ENCODE measurements around the gene KLF9.
A peak's percentile ranks its signal among the peaks of the same experiment; 100 is the strongest.
"Not testable (repeated sequence)": the region's sequence is repeated elsewhere in the genome, so short reads cannot be mapped to it uniquely, and the experiment has no call there.

KLF9 gene

GRCh38 chr9:70403166-70403565 is 11.3 kb downstream of the KLF9 start:
- no peak for FAIRE-seq

- no peak for FAIRE-seq
These were observed 12.2 kb downstream of the KLF9 start for GRCh38 chr9:70402213-70402612.

GRCh38 chr9:70401241-70401640 is 13.2 kb downstream of the KLF9 start:
- FAIRE-seq, result not testable (repeated sequence)

- FAIRE-seq, result no peak
These were observed 14.2 kb downstream of the KLF9 start for GRCh38 chr9:70400107-70400892.

- FAIRE-seq, result no peak
These were observed 15.3 kb downstream of the KLF9 start for GRCh38 chr9:70399141-70399540.

GRCh38 chr9:70398145-70398556 is 16.3 kb downstream of the KLF9 start:
- FAIRE-seq, result no peak

- peak; percentile 45 for FAIRE-seq
These were observed 18.8 kb downstream of the KLF9 start for GRCh38 chr9:70395652-70396051.

GRCh38 chr9:70392850-70393249 is 21.6 kb downstream of the KLF9 start:
- no peak for FAIRE-seq

GRCh38 chr9:70392189-70392588 is 22.3 kb downstream of the KLF9 start:
- FAIRE-seq, result peak; percentile 53

GRCh38 chr9:70390933-70391341 is 23.5 kb downstream of the KLF9 start:
- no peak for FAIRE-seq

GRCh38 chr9:70389621-70390266 is 24.7 kb downstream of the KLF9 start:
- FAIRE-seq, result no peak

- FAIRE-seq, result no peak
These were observed 25.3 kb downstream of the KLF9 start for GRCh38 chr9:70389188-70389587.

GRCh38 chr9:70387663-70388062 is 26.8 kb downstream of the KLF9 start:
- no peak for FAIRE-seq

GRCh38 chr9:70385426-70385825 is 29.0 kb downstream of the KLF9 start:
- no peak for FAIRE-seq

- no peak for FAIRE-seq
These were observed 31.5 kb downstream of the KLF9 start for GRCh38 chr9:70382709-70383605.

GRCh38 chr9:70382046-70382708 is 32.3 kb downstream of the KLF9 start:
- no peak for FAIRE-seq

- no peak for FAIRE-seq
These were observed 39.4 kb downstream of the KLF9 start for GRCh38 chr9:70374962-70375618.

- no peak for FAIRE-seq
These were observed 47.0 kb downstream of the KLF9 start for GRCh38 chr9:70367305-70367930.

- no peak for FAIRE-seq
These were observed 50.7 kb downstream of the KLF9 start for GRCh38 chr9:70363760-70364159.

- no peak for FAIRE-seq
These were observed 51.5 kb downstream of the KLF9 start for GRCh38 chr9:70362952-70363351.

- FAIRE-seq, result no peak
These were observed 58.7 kb downstream of the KLF9 start for GRCh38 chr9:70355801-70356200.

- peak; percentile 92 for FAIRE-seq
These were observed 61.7 kb downstream of the KLF9 start for GRCh38 chr9:70352802-70353201.
